Stimulated activated CD4-positive, alpha-beta T cell treated with anti-CD3 and anti-CD28 coated beads, TNF-alpha, amount 100 ng/mL, for 24 hours (primary cell): ENCODE data around the gene VWC2L.

ENCODE experiments used
- DNase-seq, 3 experiments: peaks; one replicate each; pipeline ENCODE4 v3.0.0-alpha.2; 2020; ENCODE audit warnings: low read depth in 3 of 3

The VWC2L gene

DNA sequence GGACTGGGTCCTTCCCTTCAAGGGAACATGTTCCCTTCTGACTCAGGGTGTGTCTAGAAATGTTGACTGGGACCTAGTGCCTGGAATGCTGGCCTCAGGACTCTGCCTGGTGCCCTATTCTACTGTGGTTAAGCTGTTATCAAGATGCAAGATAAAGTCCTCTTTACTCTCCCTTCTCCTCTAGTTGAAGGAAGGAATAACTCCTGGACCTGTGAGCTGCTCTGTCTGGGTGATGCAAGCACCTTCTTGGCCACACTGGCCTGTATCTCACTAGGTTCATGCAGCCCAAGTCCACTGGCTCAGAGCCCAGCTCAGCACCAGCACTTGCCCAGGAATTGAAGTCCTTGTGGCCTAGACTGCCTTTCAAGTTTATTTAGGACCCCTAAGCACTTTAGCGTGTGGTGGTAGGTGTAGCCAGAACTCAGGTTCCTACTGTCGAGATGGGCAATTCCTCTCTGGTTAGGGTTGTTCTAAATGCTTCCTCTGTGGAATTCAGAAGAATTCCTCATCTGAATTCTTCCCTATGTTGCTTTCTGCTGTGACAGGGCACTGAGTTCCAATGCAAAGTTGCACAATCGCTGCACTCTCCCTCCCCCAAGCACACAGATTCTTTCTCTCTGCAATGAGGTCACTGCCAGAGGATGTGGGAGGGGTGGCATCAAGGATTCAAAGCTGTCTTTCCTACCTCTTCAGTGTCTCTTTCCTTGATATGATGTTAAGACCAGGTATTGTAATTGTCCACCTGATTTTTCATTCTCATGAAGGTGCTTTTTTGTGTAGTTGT is 54.7 kb downstream of the VWC2L start:
- DNase-seq: no peak

DNA sequence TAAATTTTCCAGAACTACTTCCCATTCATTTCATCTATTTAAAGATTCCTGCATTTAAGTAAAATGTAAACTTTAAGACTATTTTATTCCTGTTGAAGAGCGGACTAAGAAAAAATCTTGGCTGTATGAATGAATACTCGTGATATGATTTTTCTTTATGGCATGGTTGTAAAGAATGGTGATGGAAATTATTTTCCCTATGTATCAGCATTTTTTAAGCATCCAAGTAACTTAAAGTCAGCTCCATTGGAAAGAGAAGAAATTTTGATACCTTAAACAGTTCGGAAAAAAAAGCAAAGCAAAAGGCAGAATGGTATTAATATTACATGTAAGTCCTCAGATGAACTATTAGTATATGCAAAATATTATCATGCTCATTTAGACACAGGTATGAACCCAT is 58.9 kb downstream of the VWC2L start:
- no peak for DNase-seq

DNA sequence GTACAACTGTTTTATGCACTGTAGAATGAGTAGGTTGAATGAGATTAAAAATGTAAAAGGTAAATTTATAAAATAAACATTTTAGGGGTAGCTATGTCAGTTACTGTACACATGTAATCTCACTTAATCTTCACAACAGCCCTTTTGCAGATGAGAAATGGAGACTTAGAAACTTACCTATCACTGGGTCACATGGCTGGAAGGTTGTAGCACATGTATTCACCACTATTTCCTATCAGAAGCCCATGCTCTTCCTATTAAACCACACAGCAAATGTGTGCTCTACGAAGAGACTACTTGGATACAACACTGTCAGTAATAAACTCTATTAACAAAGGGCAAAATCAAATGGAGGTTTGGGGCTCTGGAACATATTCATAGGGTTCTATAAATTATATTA is 60.5 kb downstream of the VWC2L start:
- no peak for DNase-seq

DNA sequence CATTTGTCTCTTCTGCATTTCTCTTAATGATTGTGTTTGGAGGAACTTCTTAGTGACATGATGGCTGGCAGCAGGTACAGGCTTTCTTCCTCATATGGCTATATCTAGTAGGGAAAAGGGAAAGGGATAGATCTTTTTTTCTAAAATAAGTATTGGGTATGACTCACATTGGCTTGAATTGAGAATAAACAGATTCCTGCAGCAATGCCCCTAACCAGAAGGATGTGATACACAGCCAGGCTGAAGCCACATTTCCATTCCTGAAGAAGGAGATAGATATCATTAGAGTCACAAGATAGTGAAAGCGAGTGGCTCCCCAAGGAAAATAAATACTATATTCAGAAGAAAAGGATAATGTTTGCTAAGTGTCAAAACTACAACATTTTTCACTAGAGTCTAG is 61.1 kb downstream of the VWC2L start:
- DNase-seq: no peak

DNA sequence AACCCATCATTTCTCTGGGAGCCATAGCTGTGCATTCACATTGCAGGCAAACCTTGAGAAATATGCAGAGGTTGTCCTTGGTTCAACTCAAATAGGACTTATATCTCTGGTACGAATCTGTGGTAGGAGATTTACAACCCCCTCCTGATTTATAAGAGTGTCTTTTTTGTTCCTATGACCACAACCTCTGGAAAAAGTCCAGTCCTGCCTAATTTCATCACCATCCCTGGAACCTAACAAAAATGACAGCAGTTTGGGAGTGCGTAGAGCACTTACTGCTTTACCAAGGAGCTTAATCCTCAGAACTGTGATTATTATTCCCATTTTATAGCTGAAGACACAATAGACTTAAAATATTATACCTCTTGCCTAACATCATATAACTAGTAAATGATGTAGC is 66.5 kb downstream of the VWC2L start:
- DNase-seq: no peak

DNA sequence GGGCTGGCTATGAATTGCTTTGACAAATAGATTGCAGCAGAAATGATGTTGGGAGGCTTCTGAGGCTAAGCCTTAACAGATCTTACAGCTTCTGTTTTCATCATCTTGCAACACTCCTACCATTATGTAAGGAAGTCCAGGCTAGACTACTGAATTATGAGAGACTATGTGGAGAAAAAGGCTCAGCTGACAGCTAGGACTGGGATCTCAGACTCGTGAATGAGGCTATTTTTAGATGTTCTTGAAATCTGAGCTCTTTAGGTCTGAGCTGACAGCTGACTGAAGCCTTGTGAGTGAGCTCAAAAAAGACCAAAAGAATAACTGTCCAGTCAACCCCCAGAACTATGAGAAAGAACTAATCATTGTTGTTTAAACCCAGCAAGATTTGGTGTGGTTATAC is 70.3 kb downstream of the VWC2L start:
- no peak for DNase-seq

DNA sequence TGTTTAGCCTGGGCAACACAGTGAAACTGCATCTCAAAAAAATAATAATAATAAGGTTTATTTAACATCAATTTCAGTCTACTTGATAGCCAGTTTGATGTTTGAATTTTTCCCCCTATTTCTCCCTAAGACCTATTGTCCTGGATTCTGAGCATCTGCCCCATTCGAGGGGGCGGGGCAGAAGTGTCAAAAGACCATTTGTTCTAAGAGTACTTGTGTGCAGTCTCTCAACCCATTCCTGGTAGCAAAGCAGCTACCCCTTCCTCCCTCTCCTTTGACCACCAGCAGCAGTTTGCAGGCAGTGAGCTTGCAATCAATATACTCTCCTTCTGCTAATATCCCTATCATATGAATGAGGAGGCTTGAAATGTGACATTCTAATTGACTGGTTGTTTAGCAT is 71.9 kb downstream of the VWC2L start:
- no peak for DNase-seq

DNA sequence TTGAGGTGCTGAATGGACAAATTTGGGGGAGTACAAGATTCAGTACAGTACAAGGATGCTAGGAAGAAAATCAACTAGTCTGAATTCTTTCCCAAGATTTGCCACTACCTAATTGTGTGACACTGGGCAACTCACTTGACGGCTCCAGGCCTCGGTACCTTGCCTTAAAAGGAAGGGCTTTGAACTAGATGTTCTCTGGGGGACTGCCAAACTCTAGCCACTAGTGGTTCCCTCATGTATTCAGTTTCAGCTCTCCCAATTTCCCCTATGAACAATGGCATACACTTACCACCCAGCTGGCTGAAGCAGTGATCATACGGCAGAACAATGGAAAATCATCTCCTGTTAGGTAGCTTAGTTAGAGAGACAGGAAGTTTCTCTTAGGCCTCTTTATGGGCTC is 73.4 kb downstream of the VWC2L start:
- no peak for DNase-seq

DNA sequence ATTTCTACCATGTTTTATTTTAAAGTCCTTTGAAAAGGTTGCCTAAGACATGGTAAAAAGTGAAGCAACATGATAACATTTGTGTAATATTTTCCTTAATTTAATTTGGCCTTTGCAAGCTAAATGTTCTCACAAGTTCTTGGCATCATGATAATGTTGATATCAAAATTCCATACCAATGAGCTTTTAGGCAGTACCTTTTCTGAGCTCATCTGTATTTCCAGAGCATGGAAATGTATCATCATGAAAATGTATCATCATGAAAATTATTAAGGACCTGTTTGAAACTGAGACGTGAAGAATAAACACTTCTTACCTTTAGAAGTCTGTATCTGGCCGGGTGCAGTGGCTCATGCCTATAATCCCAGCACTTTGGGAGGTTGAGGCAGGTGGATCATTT is 73.8 kb downstream of the VWC2L start:
- no peak for DNase-seq

DNA sequence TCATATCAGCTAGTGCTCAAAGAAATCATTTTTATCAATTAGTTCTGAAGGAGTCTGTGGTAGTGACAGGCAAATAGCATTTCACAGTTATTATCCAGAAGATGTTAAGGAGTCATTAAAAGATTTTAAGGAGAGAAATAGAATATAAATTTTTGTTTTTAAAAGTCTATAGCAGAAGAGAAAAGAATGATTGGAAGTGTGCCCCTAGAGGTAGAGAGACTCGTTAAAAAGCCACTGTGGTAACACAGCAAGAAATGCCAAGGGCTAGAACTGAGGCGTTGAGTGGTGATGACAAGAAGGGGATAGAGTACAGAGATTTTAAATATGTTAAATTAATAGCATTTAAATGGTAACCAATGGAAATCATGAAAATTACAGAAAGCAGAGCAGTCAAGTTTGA is 78.3 kb downstream of the VWC2L start:
- DNase-seq: no peak

DNA sequence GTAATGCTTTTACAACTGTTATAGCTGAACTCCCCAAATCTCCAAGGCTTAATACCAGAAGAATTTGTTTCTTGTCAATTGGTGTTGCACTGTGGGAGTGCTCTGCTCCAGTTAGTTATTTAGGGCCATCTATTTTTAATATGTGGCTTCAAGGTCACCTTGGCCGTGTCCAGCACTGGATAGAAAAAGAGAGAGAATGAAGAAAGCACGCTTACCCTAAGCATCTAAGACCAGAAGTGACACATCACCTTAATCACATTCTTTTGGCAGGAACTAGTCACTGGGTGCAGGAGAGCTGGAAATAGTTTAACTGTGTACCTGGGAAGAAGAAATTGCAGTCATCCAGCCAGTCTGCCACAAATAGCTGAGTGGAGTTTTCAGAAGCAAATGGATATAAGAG is 78.8 kb downstream of the VWC2L start:
- DNase-seq: no peak

DNA sequence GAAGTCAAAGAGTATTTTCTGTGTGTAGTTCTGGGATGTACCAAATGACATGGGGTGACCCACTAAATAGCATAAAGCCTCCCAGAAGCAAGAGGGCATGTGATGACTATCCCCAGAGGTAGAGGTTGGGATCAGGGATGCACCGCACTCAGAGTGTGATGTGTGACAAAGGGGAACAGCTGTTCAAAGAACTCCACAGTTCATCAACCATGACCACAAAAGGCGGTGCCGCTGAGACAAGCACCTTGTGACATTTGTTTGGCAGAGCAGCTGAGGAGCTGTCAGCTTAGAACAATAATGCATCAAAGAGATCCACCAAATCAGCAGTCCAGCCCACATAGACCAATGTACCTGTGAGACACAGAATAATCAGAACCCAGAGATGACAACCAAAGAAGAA is 81.3 kb downstream of the VWC2L start:
- DNase-seq: no peak

DNA sequence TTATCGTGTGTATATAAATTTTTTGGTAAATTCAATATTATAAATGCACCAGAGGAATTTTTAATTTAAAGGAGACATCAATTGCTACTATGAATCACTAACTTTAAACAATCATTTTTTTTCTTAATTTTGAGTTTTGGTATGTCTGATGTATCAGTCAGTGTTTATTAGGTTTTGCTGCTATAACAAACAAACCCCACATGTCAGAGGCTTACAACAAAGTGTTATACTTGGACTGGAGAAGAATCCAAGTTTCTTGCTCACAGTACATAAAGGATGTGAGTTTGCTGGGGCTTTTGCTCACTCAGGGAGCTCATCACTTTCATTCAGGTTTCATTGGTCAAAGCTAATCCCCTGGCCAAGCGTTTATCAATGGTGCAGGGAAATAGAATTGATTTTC is 81.8 kb downstream of the VWC2L start:
- DNase-seq: no peak

DNA sequence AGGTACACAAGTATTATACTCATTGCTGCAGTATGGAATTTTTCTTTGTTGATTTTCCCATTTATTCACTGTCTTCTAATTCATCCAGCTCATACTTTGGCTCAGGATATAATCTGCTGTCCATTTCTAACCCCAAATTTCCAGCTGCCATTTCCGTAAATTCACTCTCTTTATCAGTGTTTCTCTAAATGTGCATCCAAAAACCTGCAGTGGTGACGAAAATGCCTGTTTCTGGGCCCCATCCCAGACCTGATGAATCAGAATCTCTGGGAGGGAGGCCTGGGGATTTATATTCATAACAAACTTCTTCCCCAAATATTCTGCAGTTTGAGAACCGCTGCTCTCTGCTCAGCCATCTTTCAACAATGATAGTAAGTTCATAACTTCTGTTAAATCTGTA is 86.6 kb downstream of the VWC2L start:
- DNase-seq: no peak

DNA sequence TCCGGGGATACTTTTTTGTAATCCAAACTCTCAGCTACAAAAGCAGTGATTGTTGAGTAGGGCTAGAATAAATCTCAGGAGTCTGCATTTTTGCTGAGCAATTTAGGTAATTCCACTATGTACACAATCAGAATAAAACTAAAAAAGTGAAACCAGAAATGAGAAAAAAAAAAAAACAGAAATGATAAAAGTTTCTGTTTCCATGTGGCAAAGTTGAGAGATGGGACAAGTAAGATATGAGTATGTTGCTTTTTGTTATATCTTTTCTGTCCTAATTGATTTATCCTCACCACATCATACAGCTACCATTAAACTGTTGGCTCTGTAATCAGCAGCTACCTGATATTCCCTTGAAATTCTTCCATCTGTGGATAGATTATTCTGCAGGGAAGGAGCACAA is 92.7 kb downstream of the VWC2L start:
- no peak for DNase-seq

DNA sequence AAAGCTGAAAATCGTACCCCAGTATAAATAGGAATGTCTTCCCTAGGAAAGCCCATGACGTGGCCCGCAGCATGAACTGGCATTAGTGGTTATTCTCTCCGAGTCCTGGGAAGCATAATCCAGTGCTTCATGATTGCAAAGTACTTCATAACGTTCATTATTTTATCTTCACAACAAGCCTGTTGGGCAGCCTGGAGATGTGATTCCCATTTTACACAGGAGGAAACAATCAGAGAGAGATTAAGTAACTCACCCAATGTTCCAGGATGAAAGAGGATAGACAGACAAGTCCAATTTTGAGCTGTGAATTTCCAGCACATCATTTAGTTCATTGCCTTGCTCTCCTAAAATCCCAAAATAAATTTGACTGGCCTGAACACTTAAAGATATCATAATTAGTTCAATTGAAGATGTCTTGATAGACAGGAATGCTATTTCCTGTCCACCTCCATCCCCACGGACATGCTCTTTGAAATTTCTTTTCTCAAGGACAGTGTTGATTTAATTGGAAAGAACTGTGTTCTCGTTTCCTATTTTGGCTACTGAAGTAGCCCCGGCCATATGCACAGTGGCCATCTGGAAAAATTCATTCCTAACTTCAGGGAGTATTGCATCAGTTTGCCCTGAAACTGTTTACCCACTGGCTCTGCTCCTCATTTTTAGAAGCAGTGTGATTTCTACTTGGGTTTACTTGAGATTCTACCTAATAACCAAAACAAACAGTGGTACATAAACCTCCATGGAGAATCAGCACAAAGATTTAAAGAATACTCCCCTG is 93.9 kb downstream of the VWC2L start:
- DNase-seq: no peak

DNA sequence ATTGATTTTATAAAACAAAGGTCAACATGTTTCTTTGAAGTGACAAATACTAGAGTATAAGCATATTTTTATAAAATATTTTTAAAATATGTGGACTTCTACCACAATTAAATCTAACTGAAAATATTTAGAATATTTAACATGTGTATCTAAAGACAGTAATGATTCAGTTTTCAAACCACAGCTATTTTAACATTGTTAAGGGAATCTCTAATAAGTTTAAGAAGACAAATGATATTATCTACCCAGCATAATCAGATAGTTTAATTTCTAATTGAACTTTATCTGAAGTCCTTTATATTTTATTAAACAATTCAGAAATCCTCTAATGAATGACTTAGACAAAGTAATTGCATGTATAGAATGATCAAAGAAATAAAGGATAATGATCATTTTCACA is 96.2 kb downstream of the VWC2L start:
- no peak for DNase-seq

DNA sequence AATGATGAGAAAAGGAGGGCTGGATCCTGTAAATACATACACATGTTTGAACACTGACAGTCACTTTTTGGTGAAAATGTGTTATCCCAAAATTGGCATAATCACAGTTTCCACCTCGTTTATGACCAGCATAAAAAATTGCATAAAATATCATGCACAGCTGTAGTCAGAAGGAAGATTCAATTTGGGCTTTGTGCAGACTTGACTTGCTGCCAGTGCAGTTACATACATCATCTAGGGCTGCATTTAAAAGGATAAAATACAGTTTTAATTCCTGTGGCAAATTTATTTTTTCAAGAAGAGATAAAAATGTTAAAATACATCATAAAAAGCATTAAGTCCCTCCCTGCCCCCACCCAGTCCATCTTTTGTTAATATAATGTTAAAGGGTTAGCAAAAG is 103.8 kb downstream of the VWC2L start:
- no peak for DNase-seq

DNA sequence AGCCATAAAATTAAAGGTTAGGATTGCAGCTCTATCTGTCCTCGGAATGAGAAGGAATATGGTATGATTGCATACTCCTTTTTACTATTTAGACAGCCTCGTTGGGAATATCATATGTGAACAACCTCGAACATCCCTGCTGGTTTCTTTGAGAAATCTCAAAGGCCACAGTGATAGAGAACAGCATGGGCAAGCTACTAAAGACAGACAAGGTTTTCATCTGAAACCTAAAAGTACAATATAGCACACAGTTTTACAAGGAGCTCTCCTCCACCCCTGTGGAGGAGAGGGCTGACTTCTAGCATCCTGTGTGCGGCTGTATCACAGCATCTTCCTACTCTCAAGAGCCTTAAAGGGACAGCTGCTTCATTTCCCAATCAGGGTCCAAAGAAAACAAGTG is 104.3 kb downstream of the VWC2L start:
- DNase-seq: no peak

DNA sequence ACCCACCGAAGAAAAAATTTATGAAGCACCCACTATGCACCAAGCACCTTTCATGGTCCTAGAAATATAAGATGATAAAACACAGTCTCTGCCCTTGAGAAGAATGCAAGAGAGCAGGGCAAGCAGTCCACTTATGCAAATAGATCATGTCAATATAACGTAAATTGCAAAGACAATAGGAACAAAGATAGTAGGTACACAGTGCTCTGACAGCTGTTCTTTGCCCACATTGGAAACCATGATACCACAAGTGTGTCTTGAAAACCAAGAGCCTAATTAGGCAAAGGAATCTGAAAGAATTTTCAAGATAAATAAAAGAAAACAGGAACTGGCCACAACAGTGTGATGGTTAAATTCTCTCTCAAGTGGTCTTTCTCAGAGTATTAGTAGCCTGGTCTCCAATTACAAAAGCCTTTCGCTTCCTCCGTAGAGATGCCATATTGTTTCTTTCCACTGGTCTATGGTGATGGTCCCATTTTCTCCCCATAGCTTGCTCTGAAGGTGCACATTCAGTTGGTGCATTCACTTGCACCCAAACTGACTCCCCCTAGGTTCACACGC is 108.5 kb downstream of the VWC2L start:
- DNase-seq: no peak

DNA sequence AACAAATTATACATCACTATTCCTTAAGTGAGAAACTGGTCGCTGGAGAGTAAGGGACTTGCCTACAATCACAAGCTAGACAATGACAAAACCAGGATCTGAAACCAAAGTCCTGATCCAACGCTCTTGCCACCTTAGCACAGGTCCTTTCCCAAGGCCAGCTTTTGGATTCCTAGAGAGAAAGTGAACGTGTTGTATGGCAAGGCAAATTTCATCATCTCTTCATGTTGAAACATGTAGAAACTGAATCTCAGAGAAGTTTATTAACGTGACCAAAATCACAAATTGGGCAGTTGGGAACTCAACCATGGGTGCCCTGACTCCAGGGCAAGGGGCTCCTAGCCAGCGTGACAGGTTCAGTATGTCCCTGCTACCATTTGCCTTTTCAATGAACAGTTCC is 118.2 kb downstream of the VWC2L start:
- DNase-seq: no peak

DNA sequence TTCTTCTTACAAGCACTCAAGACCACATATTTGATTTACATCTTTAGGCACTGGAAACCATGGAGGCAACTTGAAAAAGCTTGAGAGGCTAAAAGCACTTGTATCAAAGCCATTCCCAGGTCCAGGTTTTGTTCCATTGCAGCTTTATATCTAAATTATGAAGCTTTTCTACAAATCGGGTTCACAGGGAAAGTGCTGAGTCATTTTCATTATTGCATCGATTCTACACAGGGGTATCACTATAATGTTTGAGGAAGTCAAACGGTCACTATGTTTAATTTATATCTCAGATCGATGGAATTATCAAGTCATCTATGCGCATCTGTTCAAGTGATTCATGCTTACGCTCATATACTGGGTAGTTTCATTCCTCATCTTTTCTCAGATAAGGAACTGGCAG is 118.7 kb downstream of the VWC2L start:
- no peak for DNase-seq

DNA sequence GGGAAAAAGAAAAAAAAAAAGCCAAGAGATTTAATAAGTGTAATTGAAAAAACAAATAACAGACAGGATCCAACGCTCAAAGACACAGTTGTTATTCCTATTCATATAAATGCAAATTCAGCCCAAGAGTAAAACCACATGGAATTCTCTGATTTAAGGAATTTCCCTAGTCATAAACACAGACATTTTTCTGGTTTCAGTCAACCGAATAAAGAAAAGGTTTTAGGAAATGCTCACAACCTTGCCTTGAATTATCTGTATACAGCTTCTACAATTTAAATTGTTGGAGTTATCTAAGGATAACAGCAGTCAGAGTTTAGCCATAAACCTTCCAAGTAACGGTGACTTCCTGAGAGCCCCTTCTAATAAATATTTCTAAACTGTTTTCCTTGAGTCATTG is 122.7 kb downstream of the VWC2L start:
- no peak for DNase-seq
